ENCODE results near the gene NETO1.

- TF ChIP-seq CTCF (conservative IDR thresholded peaks at IDR 0.05; ENCODE audit: low read depth in 2 of 2) (no peak), JUNB (IDR thresholded peaks at IDR 0.05; ENCODE audit: unreplicated experiment) (no peak), REST (IDR thresholded peaks at IDR 0.05; ENCODE audit: unreplicated experiment) (no peak), ZNF331 (CRISPR knock-in tag; IDR thresholded peaks at IDR 0.05; ENCODE audit: low read depth) (no peak), EZH2 (IDR thresholded peaks at IDR 0.05; ENCODE audit: low read depth, unreplicated experiment) (no peak)
These were observed 19.1 kb downstream of the NETO1 start for GRCh38 chr18:72848503-72849237.

Measured in GM23338 (cell line).